Smooth muscle cell of the pulmonary artery (primary cell): Measurements from ENCODE around the gene PDE6C. TPM values are rescaled to one million over a fixed set of nuclear protein-coding genes. Genes with fewer than 3 reads are reported as not detected.

Experiments
- total RNA-seq: library from RNA; depleted of rRNA; stranded (reverse); fragments of >200 nt; gene quantifications from 2 replicates; pipeline ENCODE4 v1.2.3, GENCODE V29; 2014

The PDE6C gene
- total RNA-seq = not detected in 2 replicates

GRCh38 chr10:93612311-93612710 lies at the start of gene PDE6C:
Gene PDE6C (plus strand): TSS chr10:93612537. CDS start chr10:93612726, 189 bp downstream.

GRCh38 chr10:93566435-93567276 lies 45.7 kb upstream of the PDE6C start, which contains the start of gene FFAR4:
Gene FFAR4 (plus strand): TSS chr10:93566665. CDS start chr10:93566721, 56 bp downstream.

GRCh38 chr10:93601146-93601773 lies 11.1 kb upstream of the PDE6C start, which contains the start of gene RBP4:
Gene RBP4 (minus strand): TSS chr10:93601235. CDS start chr10:93601028, 207 bp downstream.

GRCh38 chr10:93702210-93703001 lies 90.1 kb downstream of the PDE6C start, which contains the start of gene FRA10AC1:
Gene FRA10AC1 (minus strand): TSS chr10:93702592. CDS start chr10:93700106, 2,486 bp downstream.

Other genes with a start within 250 kb of the PDE6C start
- gene MYOF, start 130.2 kb upstream of the PDE6C start, total RNA-seq = 484 and 499 TPM in 2 replicates
- gene CEP55, start 115.9 kb upstream of the PDE6C start, total RNA-seq = 5.5 and 12.3 TPM in 2 replicates
- not detected in 2 replicates for gene FFAR4, start 45.9 kb upstream of the PDE6C start, total RNA-seq
- gene RBP4, start 11.3 kb upstream of the PDE6C start, total RNA-seq = 0.59 and 1.7 TPM in 2 replicates
- 6.2 and 6.8 TPM in 2 replicates for gene FRA10AC1, start 90.1 kb downstream of the PDE6C start, total RNA-seq
- gene LGI1, start 145.4 kb downstream of the PDE6C start, total RNA-seq = 0.13 TPM in 1 of 2 replicates, not detected in the other